GM19372 (cell line): ENCODE data around the gene NOD1.

Source experiments
- ATAC-seq: cut with Tn5 transposase; IDR thresholded peaks from one replicate; pipeline ENCODE4 v1.9.1; 2021; ENCODE audit warnings: mild to moderate bottlenecking, low read depth, moderate library complexity; ENCODE audit not compliant: unreplicated experiment

Gene NOD1

DNA sequence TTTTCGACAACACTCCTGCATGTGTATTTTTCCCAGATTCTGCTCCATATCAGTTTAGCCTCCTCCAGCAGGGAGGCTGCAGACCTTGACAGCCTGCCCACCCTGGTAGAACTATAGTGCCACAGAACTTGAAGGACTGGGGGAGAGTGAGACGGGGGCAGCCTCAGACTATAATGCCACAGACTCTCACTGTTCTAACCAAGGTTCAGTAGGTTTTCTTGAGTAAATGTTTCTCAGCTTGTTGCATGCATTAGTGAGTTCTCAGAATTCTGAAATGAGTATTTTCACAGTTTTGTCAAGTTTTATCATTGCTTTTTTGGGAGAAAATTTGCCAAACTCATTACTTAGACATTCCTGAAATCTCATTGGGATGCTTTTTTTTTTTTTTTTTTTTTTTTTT, 98.3 kb downstream of the NOD1 start:
- no peak for ATAC-seq

GRCh38 chr7:30379741-30380140, 98.8 kb downstream of the NOD1 start:
- ATAC-seq: no peak

GRCh38 chr7:30379131-30379530, 99.5 kb downstream of the NOD1 start:
- ATAC-seq: no peak

- ATAC-seq: no peak
Observed at GRCh38 chr7:30378275-30378674, 100.3 kb downstream of the NOD1 start.
